ENCODE measurements around the gene KCNMB2.

Gene KCNMB2

DNA sequence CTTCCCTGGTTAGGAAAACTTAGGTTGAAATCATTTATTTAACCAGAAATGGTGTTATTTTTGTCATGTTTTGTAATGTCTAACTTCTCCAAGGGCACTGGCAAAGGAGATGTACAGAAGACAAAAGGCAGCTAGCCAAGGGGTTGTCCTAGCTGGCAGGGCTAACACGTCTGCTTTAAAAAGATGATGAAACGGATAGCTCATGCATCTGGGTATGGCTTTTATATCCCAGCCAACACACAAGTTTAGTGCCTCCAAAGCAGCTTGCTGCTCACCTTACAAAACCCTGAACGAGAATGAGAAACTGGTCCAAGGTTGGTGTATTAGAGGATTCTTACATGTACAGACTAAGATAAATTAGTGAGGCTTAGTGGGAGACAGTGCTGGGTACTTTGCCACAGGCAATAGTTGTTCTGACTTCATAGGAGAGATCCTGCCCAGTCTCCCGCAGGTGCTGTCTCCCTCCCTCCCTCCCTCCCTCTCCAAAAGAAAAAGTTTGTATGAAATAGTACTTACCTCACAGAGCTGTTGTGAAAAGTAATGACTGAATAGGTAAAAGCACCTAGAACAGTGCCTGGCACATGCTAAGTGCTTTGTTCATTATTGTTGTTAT, 47.8 kb downstream of the KCNMB2 start:
- no peak for DNase-seq

DNA sequence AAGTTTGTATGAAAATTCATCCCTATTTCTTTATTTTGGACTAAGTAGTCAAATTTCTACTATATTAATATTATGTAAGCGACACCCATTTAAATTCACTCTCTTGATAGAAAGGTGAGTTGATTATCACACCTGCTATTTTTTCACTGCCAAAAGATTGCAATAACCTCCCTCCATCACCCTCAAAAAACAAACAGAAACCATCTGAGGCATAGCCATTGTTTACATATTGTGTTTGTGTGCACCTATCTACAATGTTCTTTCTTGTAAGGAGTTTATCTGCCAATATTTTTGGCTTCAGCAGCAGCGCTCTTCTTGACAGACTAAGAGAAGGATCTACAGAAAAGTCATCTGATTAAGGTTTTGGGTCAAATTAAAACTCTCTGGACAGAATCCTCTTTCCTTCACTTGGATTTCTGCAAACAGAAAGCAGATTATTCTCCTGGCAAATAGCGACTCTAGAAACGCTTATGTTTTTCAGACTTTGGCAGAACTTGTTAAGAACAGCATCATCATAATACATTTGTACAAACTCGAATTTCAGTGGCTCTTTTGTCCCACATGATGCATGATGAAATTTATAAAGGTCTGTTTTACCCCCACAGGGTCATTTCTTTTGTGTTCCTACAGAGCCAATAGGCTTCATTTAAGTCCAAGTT, 48.6 kb downstream of the KCNMB2 start:
- DNase-seq: no peak

DNA sequence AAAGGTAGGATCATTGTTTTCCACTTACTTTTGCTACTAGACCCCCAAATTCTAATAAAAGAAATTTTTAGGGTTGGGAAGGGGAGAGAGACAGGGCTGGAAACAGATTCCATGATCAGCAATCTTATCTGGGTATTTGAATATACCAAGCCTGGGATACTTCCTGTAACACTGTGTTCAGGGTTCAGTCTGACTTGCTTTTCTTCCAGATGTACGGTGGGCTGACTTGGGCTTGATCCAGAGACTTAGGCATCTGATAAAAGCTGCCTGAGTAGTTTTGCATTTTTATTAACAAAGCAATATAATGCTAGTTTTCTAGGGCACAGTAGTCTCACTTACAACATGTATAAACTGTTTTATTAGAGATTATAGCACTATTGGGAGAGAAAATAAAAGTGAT, 49.2 kb downstream of the KCNMB2 start:
- DNase-seq: no peak

DNA sequence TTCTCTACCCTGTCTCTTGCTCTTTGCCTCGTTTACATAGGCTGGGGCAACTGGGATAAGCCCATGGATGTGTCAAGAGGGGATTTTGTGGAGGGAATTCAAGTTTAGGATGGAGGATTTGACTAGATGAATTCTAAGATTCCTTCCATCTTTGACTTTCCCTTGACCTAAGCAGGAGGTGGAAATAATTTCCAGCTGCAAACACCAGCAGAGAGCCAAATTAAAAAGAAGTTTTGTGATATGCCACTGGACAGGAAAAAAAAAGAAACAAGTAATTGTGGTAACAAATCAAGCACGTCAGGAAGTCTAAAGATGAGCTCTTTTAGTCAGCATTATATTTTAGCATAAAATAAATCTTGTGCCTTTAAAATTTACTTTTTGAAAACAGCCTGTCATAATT, 49.8 kb downstream of the KCNMB2 start:
- no peak for DNase-seq

DNA sequence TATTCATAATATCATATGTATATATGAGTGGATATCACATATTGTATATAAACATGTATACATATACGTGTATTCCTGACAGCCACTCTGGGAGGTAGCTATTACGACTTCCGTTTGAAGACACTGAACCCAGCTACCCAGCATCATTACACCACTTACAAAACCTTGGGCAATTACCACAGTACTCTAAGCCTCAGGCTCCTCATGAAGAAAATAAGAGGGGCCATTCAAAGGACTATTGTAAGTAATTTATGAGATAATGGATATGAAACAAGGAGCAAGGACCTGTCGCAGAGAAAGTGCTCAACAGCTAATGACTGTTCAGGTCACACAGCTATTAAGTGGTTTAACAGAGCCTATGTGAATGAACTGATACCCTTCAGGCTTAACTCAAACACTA, 52.4 kb downstream of the KCNMB2 start:
- no peak for DNase-seq

DNA sequence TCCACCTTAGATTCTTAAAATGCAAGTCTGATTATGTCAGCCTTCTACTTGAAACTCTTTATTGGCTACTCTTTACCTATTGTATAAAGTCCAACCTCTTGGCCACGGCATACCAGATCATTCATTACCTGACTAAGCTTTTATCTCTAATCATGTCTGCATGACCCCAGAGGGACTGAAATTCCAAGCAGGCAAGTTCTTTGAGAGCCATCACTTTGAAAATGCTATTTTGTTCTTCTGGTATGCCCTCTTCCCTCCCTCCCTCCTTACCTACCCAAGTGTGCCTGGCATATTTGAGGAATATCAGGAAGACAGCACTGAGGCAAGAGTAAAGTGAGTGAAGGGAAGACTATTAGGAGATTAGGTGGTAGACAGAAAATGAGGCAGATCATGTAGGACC, 57.5 kb downstream of the KCNMB2 start:
- DNase-seq: no peak

DNA sequence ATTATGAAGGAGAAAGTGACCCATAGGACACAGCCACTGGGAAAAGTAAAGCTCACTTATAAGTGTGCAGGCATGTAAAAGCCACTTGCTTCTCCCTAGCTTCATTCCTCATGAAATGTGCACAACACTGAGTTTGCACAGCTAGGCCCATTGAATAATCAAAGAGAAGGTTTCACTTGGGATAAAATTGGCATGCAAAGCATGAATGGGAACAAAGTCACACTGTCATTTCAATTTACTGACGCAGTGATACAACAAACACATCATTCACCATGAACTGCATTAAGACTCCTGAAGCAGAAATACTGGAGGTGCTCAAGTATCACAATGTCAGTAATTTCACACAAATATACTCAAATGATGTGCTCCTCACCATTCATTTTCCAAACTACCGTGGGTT, 61.1 kb downstream of the KCNMB2 start:
- DNase-seq: no peak

DNA sequence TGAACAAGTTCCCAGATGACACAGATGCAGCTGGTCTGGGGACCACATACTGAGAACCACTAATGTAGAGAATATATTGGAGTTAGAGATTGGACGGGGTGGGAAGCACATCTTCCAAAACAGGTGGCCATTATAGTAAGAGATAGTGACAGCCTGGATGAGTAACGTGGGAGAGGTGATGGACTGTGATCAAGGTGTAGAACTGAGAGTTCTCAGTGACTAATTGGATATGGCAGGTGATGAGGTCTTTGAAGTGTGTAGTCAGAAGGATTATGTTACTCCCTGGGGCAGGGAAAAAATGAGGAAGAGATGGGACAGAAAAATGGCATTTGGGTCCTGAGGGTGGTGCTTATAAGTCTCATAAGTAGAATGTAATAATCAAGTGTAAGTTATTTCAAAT, 66.6 kb downstream of the KCNMB2 start:
- DNase-seq: no peak

DNA sequence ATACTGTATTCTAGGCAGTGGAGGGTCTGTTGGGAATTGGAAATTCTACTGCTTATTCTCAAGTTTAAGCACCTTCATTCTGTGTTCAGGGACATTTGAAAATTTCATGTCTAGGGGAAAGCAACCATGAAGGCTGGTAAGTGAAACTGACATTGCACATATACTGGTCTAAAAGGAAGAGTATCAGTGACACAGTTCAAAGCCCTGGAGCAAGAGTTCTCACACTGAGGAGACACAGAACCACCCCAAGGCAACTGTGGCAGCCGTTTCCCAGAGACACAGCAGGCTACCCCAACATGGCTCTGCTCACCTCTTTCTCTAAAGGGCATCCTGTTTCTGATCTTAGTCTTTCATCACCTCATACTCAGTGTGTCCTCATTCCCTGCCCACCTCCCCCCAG, 67.5 kb downstream of the KCNMB2 start:
- no peak for DNase-seq

DNA sequence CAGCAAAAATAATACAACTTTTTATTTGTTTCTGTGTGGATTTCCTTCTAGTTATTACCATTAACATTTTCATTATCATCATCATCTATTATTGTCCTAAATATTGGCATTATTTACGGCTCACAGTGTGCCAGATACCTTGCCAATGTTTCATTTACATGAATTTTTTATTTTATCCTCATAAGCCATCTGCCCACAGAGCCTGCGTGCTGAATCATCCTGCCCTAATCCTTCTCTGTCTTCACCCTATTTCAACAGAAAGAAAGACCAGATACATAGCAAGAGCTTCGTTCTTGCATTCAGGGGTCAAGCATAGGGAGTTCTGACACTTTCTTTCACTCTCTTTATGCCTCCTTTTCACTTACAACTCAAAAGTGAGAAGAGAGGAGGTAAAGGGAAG, 82.0 kb downstream of the KCNMB2 start:
- DNase-seq: no peak

DNA sequence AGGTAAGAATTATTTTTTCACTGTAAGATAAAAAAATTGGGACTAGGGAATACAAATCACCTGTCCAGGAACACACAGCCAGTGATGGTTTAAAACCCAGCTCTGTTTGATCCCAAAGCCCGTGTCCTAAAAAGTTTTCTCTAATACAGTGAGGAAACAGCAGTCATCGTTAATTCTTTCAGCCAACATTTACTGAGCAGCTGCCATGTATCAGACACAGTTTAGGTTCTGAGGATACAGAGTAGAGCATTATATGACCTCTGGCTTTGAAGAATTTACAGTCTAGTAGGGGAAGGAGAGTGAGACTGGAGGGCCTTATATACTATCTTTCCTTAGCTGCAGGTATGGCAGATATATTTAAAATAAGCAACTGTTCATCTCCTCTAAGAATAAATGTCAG, 82.7 kb downstream of the KCNMB2 start:
- DNase-seq: no peak

DNA sequence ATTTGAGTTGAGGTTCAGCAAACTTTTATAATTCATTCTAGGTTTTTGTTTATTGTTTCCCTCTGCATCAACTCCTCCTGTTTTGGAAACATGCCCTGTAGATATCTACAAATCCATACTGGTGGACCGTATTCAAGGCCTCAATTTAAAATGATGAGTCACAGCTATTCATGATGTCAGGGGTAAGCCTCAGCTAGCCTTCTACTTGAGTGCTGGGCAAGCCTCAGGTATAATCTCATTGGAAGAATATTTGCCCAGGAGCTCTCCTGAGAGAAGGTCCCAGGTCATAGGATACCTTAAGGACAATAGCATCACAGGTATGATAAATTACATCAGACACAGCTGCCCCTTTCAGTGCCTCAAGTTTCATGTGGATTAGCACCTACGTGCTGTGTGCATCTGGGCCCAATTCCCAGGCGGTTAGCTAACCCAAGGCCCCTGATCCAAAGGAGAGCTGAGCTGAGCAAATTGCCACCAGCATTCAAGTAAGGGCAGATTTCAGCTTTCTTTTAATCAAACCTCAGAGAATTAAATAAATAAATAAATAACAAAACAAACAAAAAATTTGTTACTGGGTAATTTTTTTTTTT, 87.5 kb downstream of the KCNMB2 start:
- no peak for DNase-seq

DNA sequence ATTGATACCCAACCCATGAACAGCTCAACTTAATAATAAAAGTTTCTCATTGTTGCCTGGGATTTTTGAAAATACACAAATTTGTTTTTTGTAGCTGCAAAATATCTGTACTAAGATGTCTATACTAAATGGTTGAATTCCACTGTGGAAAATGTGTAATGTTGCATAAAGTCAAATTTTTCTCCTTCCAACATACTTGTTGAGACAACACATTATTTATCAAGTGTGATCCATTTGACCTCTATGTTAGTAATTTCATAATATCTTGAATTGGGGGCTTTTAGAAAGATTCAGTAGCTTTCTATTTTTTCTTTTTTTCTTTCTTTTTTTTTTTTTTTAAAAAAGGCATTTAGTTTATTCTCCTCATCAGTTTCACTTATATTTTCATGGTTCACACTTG, 88.0 kb downstream of the KCNMB2 start:
- no peak for DNase-seq

DNA sequence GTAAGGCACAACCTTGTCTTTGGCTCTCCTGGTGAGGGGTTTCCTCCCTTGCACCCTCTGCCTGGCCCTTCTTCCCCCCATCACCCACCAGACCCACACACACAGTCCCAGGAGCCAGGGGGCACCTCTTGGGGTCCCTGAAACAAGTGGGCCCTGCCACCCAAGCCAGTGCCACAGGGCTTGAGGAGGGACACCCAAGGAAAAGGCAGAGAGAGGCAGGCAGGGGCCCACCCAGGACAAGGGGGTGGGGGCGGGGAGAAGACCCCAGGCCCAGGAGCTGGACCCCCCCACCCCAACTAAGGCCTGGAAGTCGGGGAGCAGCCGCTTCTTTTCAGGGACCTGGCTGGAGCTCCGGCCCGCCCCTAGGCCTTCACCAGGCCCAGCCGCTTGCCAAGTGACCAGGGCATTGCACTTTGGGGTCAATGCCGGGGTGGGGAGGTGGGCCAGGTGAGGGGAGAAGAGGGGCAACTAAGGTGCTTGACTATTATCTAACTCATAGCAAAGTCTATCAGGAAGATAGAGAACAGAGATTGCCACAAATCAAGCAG, 88.9 kb downstream of the KCNMB2 start:
- no peak for DNase-seq

DNA sequence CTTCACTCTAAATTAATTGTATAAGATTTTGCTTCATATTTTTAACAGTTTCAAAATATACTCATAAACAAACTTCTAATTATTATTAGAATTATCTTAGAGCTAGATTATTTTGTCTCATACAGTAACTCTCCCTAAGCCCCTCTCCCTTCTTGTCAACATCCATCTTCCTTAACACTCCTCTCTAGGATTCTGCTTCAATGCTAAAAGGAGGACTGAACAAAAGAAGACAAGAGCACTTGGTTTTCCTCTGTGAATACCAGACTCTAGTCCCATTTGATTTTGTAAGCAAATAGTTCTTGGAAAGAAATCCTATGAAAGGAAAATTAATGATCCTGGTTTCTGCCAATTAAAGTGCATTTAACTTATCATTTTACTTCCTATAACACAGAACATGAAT, 91.8 kb downstream of the KCNMB2 start:
- no peak for DNase-seq

DNA sequence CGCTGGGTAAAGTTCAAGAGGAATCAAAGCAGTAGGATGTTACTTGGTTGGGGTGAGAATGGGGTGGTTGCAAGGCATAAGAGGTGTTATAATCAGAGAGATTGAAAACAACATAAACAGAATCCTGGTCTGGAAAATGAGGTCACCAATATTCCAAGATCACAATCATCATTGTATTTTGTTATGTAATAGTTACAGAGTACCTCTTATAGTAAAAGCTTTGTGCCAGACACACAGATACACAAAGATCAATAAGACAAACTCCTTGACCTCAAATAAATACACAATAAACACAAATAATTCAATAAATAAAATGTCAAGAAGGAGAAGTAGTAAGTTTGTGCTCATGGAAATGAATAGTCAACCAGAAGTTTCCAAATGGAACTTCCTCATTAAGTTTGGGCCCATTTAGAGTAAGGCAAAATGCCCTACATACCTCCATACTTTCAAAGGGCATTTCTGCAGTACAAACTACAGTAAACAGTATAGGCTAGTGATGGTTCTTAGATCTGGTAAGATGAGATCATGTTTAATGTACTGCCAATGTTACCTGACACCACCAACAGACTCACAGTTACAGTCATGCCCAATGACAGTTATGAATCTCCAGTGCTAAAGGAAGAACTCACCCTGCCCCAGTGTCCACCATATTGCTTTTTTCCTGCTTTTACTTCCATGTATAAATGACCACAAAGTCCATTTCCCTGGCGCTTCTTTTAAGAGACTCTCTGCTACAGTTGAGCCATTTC, 93.4 kb downstream of the KCNMB2 start:
- DNase-seq: no peak

DNA sequence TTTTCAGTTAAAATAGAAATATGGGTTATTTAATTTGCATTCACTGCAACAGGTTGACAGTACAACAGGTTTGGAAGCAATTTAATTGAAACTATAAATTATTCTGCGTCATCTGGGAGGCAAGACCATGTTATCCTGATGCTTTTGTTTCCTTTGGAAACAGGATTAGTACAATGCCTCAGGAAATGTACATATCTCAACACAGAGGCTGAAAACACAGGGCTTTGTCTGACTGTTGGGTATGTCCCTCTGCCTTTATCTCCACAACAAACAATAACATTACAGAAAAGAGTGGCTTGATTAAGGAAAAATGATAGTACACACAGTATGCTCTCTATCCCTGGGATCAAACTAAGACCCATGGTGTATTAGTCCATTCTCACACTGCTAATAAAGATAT, 95.7 kb downstream of the KCNMB2 start:
- DNase-seq: no peak

DNA sequence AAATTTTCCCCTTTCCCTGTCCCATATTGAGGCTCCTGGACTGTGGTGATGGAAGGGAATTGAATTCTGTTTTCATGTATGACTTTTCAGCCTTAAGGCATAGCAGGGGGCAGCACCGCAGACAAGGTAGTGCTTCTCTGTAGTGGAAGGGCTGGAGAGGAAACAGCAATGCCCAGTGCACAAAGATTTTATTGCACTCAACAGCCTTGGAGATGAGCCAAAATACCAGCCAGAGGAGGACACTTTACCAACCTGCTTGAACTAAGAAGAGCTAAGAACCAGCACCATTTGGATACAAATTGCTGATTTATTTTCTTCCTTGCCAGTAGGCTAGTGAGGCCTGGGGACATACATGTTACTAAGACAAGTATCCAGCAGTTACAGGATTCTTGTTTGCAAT, 98.7 kb downstream of the KCNMB2 start:
- DNase-seq: no peak

DNA sequence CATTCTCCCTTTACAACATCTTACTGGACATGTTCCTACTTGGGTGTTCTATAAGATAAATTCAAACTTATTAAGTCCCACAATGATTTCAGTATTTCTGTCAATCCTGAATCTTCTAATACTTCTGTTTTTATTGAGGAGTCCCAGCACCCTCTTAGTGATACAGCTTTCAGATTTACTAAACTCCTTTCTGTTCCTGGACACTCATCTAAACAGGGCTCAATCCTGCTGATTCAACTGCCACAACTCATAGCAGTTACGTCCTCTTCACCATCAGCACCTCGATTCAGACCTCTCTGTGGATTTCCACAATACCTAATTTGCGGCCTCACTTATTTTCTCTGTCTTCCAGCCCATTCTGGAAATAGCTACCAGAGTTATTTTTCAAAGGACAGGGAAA, 101.6 kb downstream of the KCNMB2 start:
- no peak for DNase-seq

DNA sequence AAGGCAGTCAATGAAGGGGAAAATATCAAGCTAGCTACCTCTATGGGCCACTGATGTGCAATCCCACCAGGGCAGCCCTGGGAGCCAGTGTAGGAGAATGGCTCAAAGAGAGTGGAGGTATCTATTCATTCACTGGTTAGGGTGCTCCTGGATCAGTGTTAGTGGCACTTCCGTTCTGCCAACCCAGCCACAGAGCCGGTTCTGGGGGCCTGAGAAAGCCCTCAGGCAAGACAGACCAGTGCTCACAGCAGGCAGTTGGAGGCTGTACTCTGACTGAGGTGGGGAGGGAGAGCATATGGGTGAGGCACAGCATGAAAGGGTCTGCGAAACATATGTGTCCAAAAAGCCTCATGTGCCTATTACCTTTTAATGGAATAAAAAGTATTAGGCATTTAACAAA, 109.3 kb downstream of the KCNMB2 start:
- DNase-seq: no peak

DNA sequence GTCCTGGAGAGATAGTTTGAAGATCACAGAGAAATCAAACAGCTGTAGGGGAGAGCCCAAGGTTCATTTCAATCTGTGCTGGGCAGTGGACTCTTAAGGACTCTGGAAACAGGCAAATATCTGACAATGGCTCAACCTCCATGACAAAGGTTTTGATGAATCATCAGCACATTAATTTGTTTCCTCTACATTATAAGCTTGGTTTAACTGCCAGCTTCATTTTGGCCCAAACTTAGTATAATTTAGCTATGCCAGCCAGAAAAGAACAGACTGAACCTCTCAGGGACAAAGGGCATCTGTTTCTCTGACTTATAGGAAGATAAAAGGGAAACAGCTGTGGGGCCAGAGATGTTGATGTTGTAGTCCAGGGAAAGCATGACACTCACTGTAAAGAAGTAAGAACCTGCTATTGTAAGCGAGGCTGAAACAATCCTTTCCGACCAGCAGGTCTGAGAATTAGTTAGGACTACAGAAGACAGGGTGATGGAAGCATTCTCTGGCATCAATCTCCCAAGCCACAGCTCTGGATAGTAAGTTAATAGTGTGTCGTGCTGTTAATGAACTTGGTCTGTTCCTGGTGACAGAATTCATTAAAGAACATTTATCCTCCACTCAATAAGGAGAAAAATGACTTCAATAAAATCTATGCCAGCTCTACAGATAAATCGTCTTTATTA, 110.1 kb downstream of the KCNMB2 start:
- no peak for DNase-seq

DNA sequence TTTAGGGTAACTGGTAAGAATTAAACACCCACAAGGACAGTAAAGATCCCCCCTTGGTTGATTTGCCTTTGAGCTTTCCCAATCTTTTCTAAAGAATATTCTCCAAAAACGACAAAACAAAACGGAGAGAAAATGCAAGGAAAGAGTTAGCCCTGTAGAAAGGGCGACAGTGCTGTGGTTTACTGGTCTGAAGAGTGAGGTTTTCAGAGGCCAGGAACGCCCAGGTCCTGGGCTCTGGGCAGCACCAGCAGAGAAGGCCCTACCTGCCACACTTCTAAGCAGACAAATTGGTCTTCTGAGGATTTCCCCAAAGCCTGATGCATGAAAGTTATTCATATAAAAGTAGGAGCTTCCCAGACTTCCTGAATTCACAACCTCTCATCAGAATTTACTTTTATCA, 119.3 kb downstream of the KCNMB2 start:
- no peak for DNase-seq

DNA sequence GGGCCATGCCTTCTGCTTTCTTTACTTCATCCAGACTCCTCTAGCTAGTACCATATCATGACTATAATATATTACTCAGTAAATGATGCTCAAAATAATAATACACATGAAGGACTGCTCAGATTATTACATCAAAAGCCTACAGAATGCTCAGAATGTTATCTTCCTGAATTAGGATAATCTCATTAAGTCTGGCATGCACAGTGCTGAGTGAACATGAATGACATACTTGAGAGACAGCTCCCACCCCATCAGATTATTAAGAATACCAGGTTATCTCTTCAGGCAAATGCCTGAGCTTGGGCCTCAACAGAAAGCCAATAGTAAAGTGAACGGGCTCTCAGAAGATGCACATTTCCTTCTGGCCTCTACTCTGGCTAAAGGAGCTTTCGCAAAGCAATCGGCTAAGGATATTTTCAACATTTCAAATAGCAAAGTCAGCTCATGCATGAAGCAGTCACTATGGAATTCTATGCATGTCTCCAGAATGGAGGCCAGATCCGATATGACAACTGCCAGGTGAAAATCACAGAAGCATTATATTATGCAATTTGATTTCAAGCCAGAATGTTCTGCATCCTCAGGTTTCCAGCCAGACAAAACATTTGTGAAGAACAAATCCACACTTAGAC, 122.6 kb downstream of the KCNMB2 start:
- no peak for DNase-seq
